ENCODE measurements around the gene MS4A5.

MS4A5 gene

GRCh38 chr11:60422609-60423008 lies 6.8 kb upstream of the MS4A5 start:
- no peak overlapping the region for H3K9ac ChIP-seq (ENCODE audit: low read depth, low read length, poor library complexity, severe bottlenecking)
- no peak overlapping the region for H3K4me3 ChIP-seq (ENCODE audit: low read length, poor library complexity, severe bottlenecking)
- H2AFZ ChIP-seq (ENCODE audit: low read length), result no peak overlapping the region
- no peaks in the 10 kb centered on the region for H3K9me2 ChIP-seq (replicated peaks; ENCODE audit: low read depth, low read length)
- no peak overlapping the region for H3K4me2 ChIP-seq (ENCODE audit: low read depth, low read length, poor library complexity, severe bottlenecking)
- H3K36me3 ChIP-seq (ENCODE audit: insufficient read depth, low read length), result no peaks in the 10 kb centered on the region
- no peaks in the 10 kb centered on the region for H4K20me1 ChIP-seq (ENCODE audit: insufficient read depth, low read length, poor library complexity, severe bottlenecking)
- H3K27me3 ChIP-seq (ENCODE audit: insufficient read depth, low read length, poor library complexity, severe bottlenecking), result no peaks in the 10 kb centered on the region
- no peaks in the 10 kb centered on the region for H3K79me2 ChIP-seq (ENCODE audit: insufficient read depth, low read length)
- H3K9me3 ChIP-seq (ENCODE audit: insufficient read depth, low read depth, low read length), result no peaks in the 10 kb centered on the region
- no peaks in the 10 kb centered on the region for H3F3A ChIP-seq (ENCODE audit: low read depth)
- TF ChIP-seq EZH2phosphoT487 (IDR thresholded peaks at IDR 0.05; ENCODE audit: borderline replicate concordance), result no peak
- no peak for TF ChIP-seq CTCF (conservative IDR thresholded peaks at IDR 0.05; ENCODE audit: low read length)
- H3K4me1 ChIP-seq (ENCODE audit: insufficient read depth, low read length, poor library complexity, severe bottlenecking), result no peaks in the 10 kb centered on the region

GRCh38 chr11:60428517-60428916 lies 855 bp upstream of the MS4A5 start:
- Histone ChIP-seq H3K36me3 (ENCODE audit: insufficient read depth, low read length) (no peaks in the 10 kb centered on the region), H3K27me3 (ENCODE audit: insufficient read depth, low read length, poor library complexity, severe bottlenecking) (no peaks in the 10 kb centered on the region), H3K9me2 (replicated peaks; ENCODE audit: low read depth, low read length) (no peaks in the 10 kb centered on the region), H4K20me1 (ENCODE audit: insufficient read depth, low read length, poor library complexity, severe bottlenecking) (no peaks in the 10 kb centered on the region), H3K79me2 (ENCODE audit: insufficient read depth, low read length) (no peaks in the 10 kb centered on the region), H2AFZ (ENCODE audit: low read length) (0 out of 2 replicates have a peak overlapping the region, but pooled peaks have one; percentile 32), H3F3A (ENCODE audit: low read depth) (no peaks in the 10 kb centered on the region), H3K9me3 (ENCODE audit: insufficient read depth, low read depth, low read length) (no peaks in the 10 kb centered on the region), H3K4me3 (ENCODE audit: low read length, poor library complexity, severe bottlenecking) (no peak overlapping the region), H3K9ac (ENCODE audit: low read depth, low read length, poor library complexity, severe bottlenecking) (no peak overlapping the region), H3K4me1 (ENCODE audit: insufficient read depth, low read length, poor library complexity, severe bottlenecking) (peaks cover 7% of the 10 kb centered on the region), H3K4me2 (ENCODE audit: low read depth, low read length, poor library complexity, severe bottlenecking) (peak overlapping the region; percentile 2)
- TF ChIP-seq CTCF (conservative IDR thresholded peaks at IDR 0.05; ENCODE audit: low read length) (no peak), EZH2phosphoT487 (IDR thresholded peaks at IDR 0.05; ENCODE audit: borderline replicate concordance) (no peak)

GRCh38 chr11:60431251-60431650 lies 1.9 kb downstream of the MS4A5 start:
- Histone ChIP-seq H3K9me2 (replicated peaks; ENCODE audit: low read depth, low read length) (no peaks in the 10 kb centered on the region), H3K36me3 (ENCODE audit: insufficient read depth, low read length) (no peaks in the 10 kb centered on the region), H3K9me3 (ENCODE audit: insufficient read depth, low read depth, low read length) (no peaks in the 10 kb centered on the region), H3K9ac (ENCODE audit: low read depth, low read length, poor library complexity, severe bottlenecking) (no peak overlapping the region), H2AFZ (ENCODE audit: low read length) (no peak overlapping the region), H3K4me1 (ENCODE audit: insufficient read depth, low read length, poor library complexity, severe bottlenecking) (peaks cover 7% of the 10 kb centered on the region), H3K4me3 (ENCODE audit: low read length, poor library complexity, severe bottlenecking) (no peak overlapping the region), H4K20me1 (ENCODE audit: insufficient read depth, low read length, poor library complexity, severe bottlenecking) (no peaks in the 10 kb centered on the region), H3F3A (ENCODE audit: low read depth) (no peaks in the 10 kb centered on the region), H3K79me2 (ENCODE audit: insufficient read depth, low read length) (no peaks in the 10 kb centered on the region), H3K4me2 (ENCODE audit: low read depth, low read length, poor library complexity, severe bottlenecking) (no peak overlapping the region), H3K27me3 (ENCODE audit: insufficient read depth, low read length, poor library complexity, severe bottlenecking) (no peaks in the 10 kb centered on the region)
- TF ChIP-seq CTCF (conservative IDR thresholded peaks at IDR 0.05; ENCODE audit: low read length) (no peak), EZH2phosphoT487 (IDR thresholded peaks at IDR 0.05; ENCODE audit: borderline replicate concordance) (no peak)
